ENCODE data around the gene CCR3. TPM values are rescaled to one million over a fixed set of nuclear protein-coding genes. Genes with fewer than 3 reads are reported as not detected.

CCR3 gene
- polyA plus RNA-seq, 4 donors: 0.27 TPM; not detected in 3

GRCh38 chr3:46218196-46218709 is 24.0 kb upstream of the CCR3 start:
- DNase-seq (ENCODE audit: low read depth in 4 of 4, low spot score in 3 of 4): no peak

GRCh38 chr3:46221391-46221790 is 20.9 kb upstream of the CCR3 start:
- no peak for DNase-seq (ENCODE audit: low read depth in 4 of 4, low spot score in 3 of 4)

GRCh38 chr3:46221938-46222337 is 20.3 kb upstream of the CCR3 start:
- no peak for DNase-seq (ENCODE audit: low read depth in 4 of 4, low spot score in 3 of 4)

GRCh38 chr3:46222435-46223161 is 19.7 kb upstream of the CCR3 start:
- DNase-seq (ENCODE audit: low read depth in 4 of 4, low spot score in 3 of 4): no peak

GRCh38 chr3:46228260-46229242 is 13.7 kb upstream of the CCR3 start:
- DNase-seq (ENCODE audit: low read depth in 4 of 4, low spot score in 3 of 4): no peak

- no peak for DNase-seq (ENCODE audit: low read depth in 4 of 4, low spot score in 3 of 4)
Observed at GRCh38 chr3:46231323-46231722, 10.9 kb upstream of the CCR3 start.

GRCh38 chr3:46233194-46233593 is 9.1 kb upstream of the CCR3 start:
- DNase-seq (ENCODE audit: low read depth in 4 of 4, low spot score in 3 of 4): no peak

GRCh38 chr3:46235425-46235824 is 6.8 kb upstream of the CCR3 start:
- DNase-seq (ENCODE audit: low read depth in 4 of 4, low spot score in 3 of 4): no peak

GRCh38 chr3:46236294-46237054 is 5.8 kb upstream of the CCR3 start:
- no peak for DNase-seq (ENCODE audit: low read depth in 4 of 4, low spot score in 3 of 4)

GRCh38 chr3:46238386-46238785 is 3.9 kb upstream of the CCR3 start:
- DNase-seq (ENCODE audit: low read depth in 4 of 4, low spot score in 3 of 4): no peak

GRCh38 chr3:46239301-46239938 is 2.8 kb upstream of the CCR3 start:
- no peak for DNase-seq (ENCODE audit: low read depth in 4 of 4, low spot score in 3 of 4)

GRCh38 chr3:46239952-46240351 is 2.3 kb upstream of the CCR3 start:
- no peak for DNase-seq (ENCODE audit: low read depth in 4 of 4, low spot score in 3 of 4)

GRCh38 chr3:46243560-46243959 is 1.3 kb downstream of the CCR3 start:
- no peak for DNase-seq (ENCODE audit: low read depth in 4 of 4, low spot score in 3 of 4)

GRCh38 chr3:46245146-46245545 is 2.9 kb downstream of the CCR3 start:
- no peak for DNase-seq (ENCODE audit: low read depth in 4 of 4, low spot score in 3 of 4)

GRCh38 chr3:46252980-46253379 is 10.7 kb downstream of the CCR3 start:
- no peak for DNase-seq (ENCODE audit: low read depth in 4 of 4, low spot score in 3 of 4)

- DNase-seq (ENCODE audit: low read depth in 4 of 4, low spot score in 3 of 4): no peak
Observed at GRCh38 chr3:46258525-46258924, 16.3 kb downstream of the CCR3 start.

GRCh38 chr3:46261926-46262594 is 19.8 kb downstream of the CCR3 start:
- no peak for DNase-seq (ENCODE audit: low read depth in 4 of 4, low spot score in 3 of 4)

- DNase-seq (ENCODE audit: low read depth in 4 of 4, low spot score in 3 of 4): no peak
Observed at GRCh38 chr3:46264002-46264401, 21.7 kb downstream of the CCR3 start.

- no peak for DNase-seq (ENCODE audit: low read depth in 4 of 4, low spot score in 3 of 4)
Observed at GRCh38 chr3:46266598-46266997, 24.3 kb downstream of the CCR3 start.

GRCh38 chr3:46269556-46269955 is 27.3 kb downstream of the CCR3 start:
- no peak for DNase-seq (ENCODE audit: low read depth in 4 of 4, low spot score in 3 of 4)
